Endodermal cell (in vitro differentiated cells): ENCODE results near the gene MYO1B. TPM values are rescaled to one million over a fixed set of nuclear protein-coding genes. Genes with fewer than 3 reads are reported as not detected.

Source experiments
- DNase-seq: peaks from one replicate; pipeline ENCODE4 v3.0.0-alpha.2; 2017
- H3K27ac ChIP-seq: 2 replicates; pipeline ENCODE4 v1.5.1; 2013; ENCODE audit warnings: mild to moderate bottlenecking, low read depth, low read length, moderate library complexity
- H3K27me3 ChIP-seq: 2 replicates; pipeline ENCODE4 v1.6.1; 2013; ENCODE audit warnings: mild to moderate bottlenecking, low read length, moderate library complexity; ENCODE audit not compliant: insufficient read depth, control insufficient read depth, poor library complexity, severe bottlenecking
- H3K36me3 ChIP-seq: 2 replicates; pipeline ENCODE4 v1.7.0; 2013; ENCODE audit warnings: mild to moderate bottlenecking, low read length, moderate library complexity; ENCODE audit not compliant: control insufficient read depth, insufficient read depth
- H3K4me1 ChIP-seq: one replicate; pipeline ENCODE4 v1.7.0; 2013; ENCODE audit warnings: low read length; ENCODE audit not compliant: control insufficient read depth, insufficient read depth
- H3K4me3 ChIP-seq: 2 replicates; pipeline ENCODE4 v1.5.1; 2013; ENCODE audit warnings: mild to moderate bottlenecking, low read length, moderate library complexity
- H3K9ac ChIP-seq: 2 replicates; pipeline ENCODE4 v1.6.1; 2013; ENCODE audit warnings: mild to moderate bottlenecking, low read length, moderate library complexity; ENCODE audit not compliant: poor library complexity, severe bottlenecking; ENCODE audit errors: extremely low read depth
- H3K9me3 ChIP-seq: 2 replicates; pipeline ENCODE4 v1.6.1; 2013; ENCODE audit warnings: mild to moderate bottlenecking, low read length, moderate library complexity; ENCODE audit not compliant: control insufficient read depth
- H3K27ac Mint-ChIP-seq: 2 replicates; pipeline ENCODE4 v1.8.0; 2020; ENCODE audit warnings: mixed read lengths
- H3K27me3 Mint-ChIP-seq: 2 replicates; pipeline ENCODE4 v1.8.0; 2021; ENCODE audit warnings: mild to moderate bottlenecking, mixed read lengths; ENCODE audit not compliant: insufficient read depth
- H3K36me3 Mint-ChIP-seq: 2 replicates; pipeline ENCODE4 v1.8.0; 2020; ENCODE audit warnings: low read depth, mixed read lengths
- H3K4me1 Mint-ChIP-seq: 2 replicates; pipeline ENCODE4 v1.8.0; 2020; ENCODE audit warnings: mixed read lengths
- H3K4me3 Mint-ChIP-seq: 2 replicates; pipeline ENCODE4 v1.8.0; 2020; ENCODE audit warnings: mild to moderate bottlenecking, moderate library complexity, mixed read lengths
- H3K9me3 Mint-ChIP-seq: 2 replicates; pipeline ENCODE4 v1.8.0; 2020; ENCODE audit warnings: mild to moderate bottlenecking, mixed read lengths
- WGBS, 2 experiments: methylation state at CpG; one replicate each; pipeline versions ENCODE4 v1.1.5 to v1.1.7; 2013; ENCODE audit warnings: missing lambda C conversion rate in 2 of 2, mixed read lengths in 1 of 2; ENCODE audit not compliant: insufficient coverage in 1 of 2, insufficient read length in 1 of 2; 5-methylcytosine and 5-hydroxymethylcytosine counted together
- total RNA-seq, 2 donors: library from RNA; stranded (reverse); fragmentation: NEBNext Ultra II Directional in 1 of 2; extraction: Animal tissue kit (Norgen Biotek cat#: 25700) in 1 of 2; gene quantifications; 2 replicates in 1 of 2; 3 replicates in 1 of 2; pipeline ENCODE4 v1.2.1, GENCODE V29; 2021
- TF ChIP-seq, protein P1 (sequence below): fragments of 200-600 bp; sonication (generic); conservative IDR thresholded peaks from 2 replicates; pipeline ENCODE4 v1.5.0; 2021; ENCODE audit warnings: antibody characterized with exemption, mild to moderate bottlenecking

Gene MYO1B
- total RNA-seq, 2 donors from 2014 or later, result 145 to 154 TPM

DNA sequence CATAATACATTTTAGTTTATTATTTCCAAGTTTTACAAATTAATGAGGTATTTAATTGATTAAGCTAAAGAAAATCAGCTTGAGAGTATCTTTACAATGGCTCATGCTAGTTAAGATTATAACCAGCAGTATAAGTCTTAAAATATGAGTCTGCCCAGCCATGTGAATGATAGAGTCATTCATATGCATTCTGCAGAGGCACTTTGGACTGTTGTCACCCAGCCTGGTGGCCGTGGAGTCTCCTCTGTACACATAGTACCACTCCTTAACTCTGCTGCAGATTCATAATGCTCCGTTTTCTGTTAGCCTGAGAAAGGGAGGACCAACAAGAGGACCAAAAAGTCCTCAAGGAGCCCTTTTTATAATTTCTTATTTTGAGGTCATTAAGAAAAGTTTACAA, 148.8 kb downstream of the MYO1B start:
- peaks cover 2% of the 10 kb centered on the region for H3K4me1 Mint-ChIP-seq
- WGBS, 2 experiments, result 94 to 96% methylated on average over 2 of the region's 2 CpGs
- H3K4me3 Mint-ChIP-seq, result no peak overlapping the region
- H3K27me3 Mint-ChIP-seq, result no peaks in the 10 kb centered on the region
- H3K9ac ChIP-seq, result no peak overlapping the region
- H3K9me3 ChIP-seq, result peaks cover 16% of the 10 kb centered on the region
- peaks cover 13% of the 10 kb centered on the region for H3K9me3 Mint-ChIP-seq
- H3K4me3 ChIP-seq, result no peak overlapping the region
- H3K36me3 ChIP-seq, result peaks cover 79% of the 10 kb centered on the region
- DNase-seq, result no peak
- no peaks in the 10 kb centered on the region for H3K4me1 ChIP-seq
- no peaks in the 10 kb centered on the region for H3K27me3 ChIP-seq
- TF ChIP-seq, protein P1, sequence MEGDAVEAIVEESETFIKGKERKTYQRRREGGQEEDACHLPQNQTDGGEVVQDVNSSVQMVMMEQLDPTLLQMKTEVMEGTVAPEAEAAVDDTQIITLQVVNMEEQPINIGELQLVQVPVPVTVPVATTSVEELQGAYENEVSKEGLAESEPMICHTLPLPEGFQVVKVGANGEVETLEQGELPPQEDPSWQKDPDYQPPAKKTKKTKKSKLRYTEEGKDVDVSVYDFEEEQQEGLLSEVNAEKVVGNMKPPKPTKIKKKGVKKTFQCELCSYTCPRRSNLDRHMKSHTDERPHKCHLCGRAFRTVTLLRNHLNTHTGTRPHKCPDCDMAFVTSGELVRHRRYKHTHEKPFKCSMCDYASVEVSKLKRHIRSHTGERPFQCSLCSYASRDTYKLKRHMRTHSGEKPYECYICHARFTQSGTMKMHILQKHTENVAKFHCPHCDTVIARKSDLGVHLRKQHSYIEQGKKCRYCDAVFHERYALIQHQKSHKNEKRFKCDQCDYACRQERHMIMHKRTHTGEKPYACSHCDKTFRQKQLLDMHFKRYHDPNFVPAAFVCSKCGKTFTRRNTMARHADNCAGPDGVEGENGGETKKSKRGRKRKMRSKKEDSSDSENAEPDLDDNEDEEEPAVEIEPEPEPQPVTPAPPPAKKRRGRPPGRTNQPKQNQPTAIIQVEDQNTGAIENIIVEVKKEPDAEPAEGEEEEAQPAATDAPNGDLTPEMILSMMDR, result no peak
- peaks cover 80% of the 10 kb centered on the region for H3K36me3 Mint-ChIP-seq
- no peak overlapping the region for H3K27ac ChIP-seq
- no peak overlapping the region for H3K27ac Mint-ChIP-seq

DNA sequence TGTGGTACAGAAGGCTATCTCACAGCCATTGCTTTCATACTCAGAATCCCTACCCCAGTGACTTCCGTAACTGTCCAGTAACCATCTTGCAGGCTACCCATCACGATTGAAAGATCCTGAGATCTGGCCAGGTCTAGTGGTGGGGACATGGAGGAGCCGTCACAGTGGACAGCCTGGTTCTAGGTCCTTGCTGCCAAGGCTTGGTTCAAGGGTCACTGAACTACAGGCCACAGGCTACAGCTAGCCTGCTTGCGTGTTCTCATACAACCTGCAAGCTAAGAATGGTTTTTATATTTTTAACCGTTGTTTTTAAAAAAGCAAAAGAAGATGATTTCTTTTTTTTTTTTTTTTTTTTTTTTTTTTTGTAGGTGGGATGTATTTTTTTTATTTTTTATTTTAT, 151.6 kb downstream of the MYO1B start:
- Mint-ChIP-seq H3K27me3 (no peaks in the 10 kb centered on the region), H3K27ac (no peak overlapping the region)
- 93 to 94% methylated on average over 3 to 4 of the region's 5 CpGs for WGBS, 2 experiments

DNA sequence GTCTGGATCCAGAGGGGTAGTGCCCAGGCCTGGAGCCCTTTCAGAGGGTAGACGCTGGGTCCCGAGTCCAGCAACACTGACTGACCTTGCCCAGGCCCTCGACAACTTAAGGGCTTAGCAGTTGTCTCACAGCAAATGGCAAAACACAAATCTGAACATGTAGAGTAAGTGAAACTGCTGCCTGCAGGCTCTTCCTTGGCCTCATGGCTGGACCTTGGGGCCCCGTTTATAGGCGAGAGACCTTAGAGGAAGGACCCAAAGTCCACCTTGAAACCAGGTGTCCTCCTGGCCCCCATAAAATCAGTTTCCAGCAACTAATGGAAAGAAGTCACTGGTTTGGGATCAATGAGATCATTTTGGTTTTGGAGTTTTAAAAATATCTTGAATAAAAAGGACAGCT, 154.4 kb downstream of the MYO1B start:
- Mint-ChIP-seq H3K4me1 (peaks cover 18% of the 10 kb centered on the region), H3K36me3 (peaks cover 69% of the 10 kb centered on the region), H3K9me3 (peaks cover 19% of the 10 kb centered on the region), H3K4me3 (no peak overlapping the region), H3K27ac (peak overlapping the region; percentile 79), H3K27me3 (no peaks in the 10 kb centered on the region)
- Histone ChIP-seq H3K27me3 (no peaks in the 10 kb centered on the region), H3K4me3 (no peak overlapping the region), H3K27ac (no peak overlapping the region), H3K4me1 (peaks cover 3% of the 10 kb centered on the region), H3K36me3 (peaks cover 79% of the 10 kb centered on the region), H3K9me3 (peaks cover 16% of the 10 kb centered on the region), H3K9ac (no peak overlapping the region)
- DNase-seq, result no peak
- WGBS, 2 experiments, result 98 to 100% methylated on average over 3 to 5 of the region's 5 CpGs
- TF ChIP-seq, protein P1, result no peak

More for the DNA sequence above, 151.6 kb downstream of the MYO1B start:
- Mint-ChIP-seq H3K9me3 (peaks cover 19% of the 10 kb centered on the region), H3K4me1 (peaks cover 18% of the 10 kb centered on the region), H3K36me3 (peaks cover 80% of the 10 kb centered on the region), H3K4me3 (no peak overlapping the region)
- DNase-seq, result no peak
- no peak overlapping the region for H3K9ac ChIP-seq
- H3K27ac ChIP-seq, result no peak overlapping the region
- H3K4me1 ChIP-seq, result peaks cover 3% of the 10 kb centered on the region
- TF ChIP-seq, protein P1, result no peak
- no peaks in the 10 kb centered on the region for H3K27me3 ChIP-seq
- H3K36me3 ChIP-seq, result peaks cover 79% of the 10 kb centered on the region
- no peak overlapping the region for H3K4me3 ChIP-seq
- peaks cover 16% of the 10 kb centered on the region for H3K9me3 ChIP-seq
